ENCODE data around the gene SRSF7. TPM values are rescaled to one million over a fixed set of nuclear protein-coding genes. Genes with fewer than 3 reads are reported as not detected.
A peak's percentile ranks its signal among the peaks of the same experiment; 100 is the strongest.

Gene SRSF7
- total and polyA plus RNA-seq, 4 donors = 115 to 162 (median 134) TPM

GRCh38 chr2:38789691-38790090, 38.5 kb upstream of the SRSF7 start:
- H3K9me3 ChIP-seq (ENCODE audit: control insufficient read depth, insufficient read depth, low read length) = no peaks in the 10 kb centered on the region
- no peak overlapping the region for H3K4me3 ChIP-seq (ENCODE audit: low read depth, low read length)
- H3K4me1 ChIP-seq (ENCODE audit: control insufficient read depth, insufficient read depth, low read length) = no peaks in the 10 kb centered on the region
- no peak overlapping the region for H3K27ac ChIP-seq (ENCODE audit: low read depth, low read length)
- 93% methylated on average over 10 of the region's 14 CpGs for WGBS (ENCODE audit: insufficient coverage)
- no peaks in the 10 kb centered on the region for H3K27me3 ChIP-seq (ENCODE audit: control insufficient read depth, insufficient read depth, low read length)
- H3K36me3 ChIP-seq (ENCODE audit: control insufficient read depth, insufficient read depth, low read length) = no peaks in the 10 kb centered on the region
- DNase-seq (ENCODE audit: low read depth in 4 of 6, low spot score in 6 of 6) = no peak

GRCh38 chr2:38788306-38788705, 37.1 kb upstream of the SRSF7 start:
- peak in 1 of 6 donors; percentile 2 for DNase-seq (ENCODE audit: low read depth in 4 of 6, low spot score in 6 of 6)
- Histone ChIP-seq H3K36me3 (ENCODE audit: control insufficient read depth, insufficient read depth, low read length) (no peaks in the 10 kb centered on the region), H3K27ac (ENCODE audit: low read depth, low read length) (no peak overlapping the region), H3K4me1 (ENCODE audit: control insufficient read depth, insufficient read depth, low read length) (no peaks in the 10 kb centered on the region), H3K9me3 (ENCODE audit: control insufficient read depth, insufficient read depth, low read length) (no peaks in the 10 kb centered on the region), H3K27me3 (ENCODE audit: control insufficient read depth, insufficient read depth, low read length) (no peaks in the 10 kb centered on the region), H3K4me3 (ENCODE audit: low read depth, low read length) (no peak overlapping the region)
- 61% methylated on average over 3 of the region's 6 CpGs for WGBS (ENCODE audit: insufficient coverage)

DNA sequence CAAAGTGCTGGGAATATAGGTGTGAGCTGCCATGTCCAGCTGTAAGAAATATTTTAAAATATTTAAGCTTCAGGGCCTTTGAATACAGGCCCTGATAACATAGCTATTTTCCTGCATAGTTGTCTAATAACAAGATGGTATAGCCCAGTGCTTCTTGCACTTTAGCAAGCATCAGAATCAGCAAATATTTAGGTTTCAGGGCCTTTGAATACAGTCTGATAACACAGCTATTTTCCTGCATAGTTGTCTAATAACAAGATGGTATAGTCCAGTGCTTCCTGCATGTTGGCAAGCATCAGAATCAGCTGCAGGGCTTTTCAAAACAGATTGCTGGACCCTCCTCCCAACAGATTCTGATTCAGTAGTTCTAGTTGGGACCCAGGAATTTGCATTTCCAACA, 32.4 kb upstream of the SRSF7 start:
- no peaks in the 10 kb centered on the region for H3K27me3 ChIP-seq (ENCODE audit: control insufficient read depth, insufficient read depth, low read length)
- H3K27ac ChIP-seq (ENCODE audit: low read depth, low read length) = no peak overlapping the region
- peaks cover 4% of the 10 kb centered on the region for H3K4me1 ChIP-seq (ENCODE audit: control insufficient read depth, insufficient read depth, low read length)
- H3K4me3 ChIP-seq (ENCODE audit: low read depth, low read length) = no peak overlapping the region
- H3K36me3 ChIP-seq (ENCODE audit: control insufficient read depth, insufficient read depth, low read length) = peaks cover 10% of the 10 kb centered on the region
- no peaks in the 10 kb centered on the region for H3K9me3 ChIP-seq (ENCODE audit: control insufficient read depth, insufficient read depth, low read length)
- no peak for DNase-seq (ENCODE audit: low read depth in 4 of 6, low spot score in 6 of 6)

GRCh38 chr2:38778687-38779082, 27.5 kb upstream of the SRSF7 start:
- no peaks in the 10 kb centered on the region for H3K27me3 ChIP-seq (ENCODE audit: control insufficient read depth, insufficient read depth, low read length)
- no peak for DNase-seq (ENCODE audit: low read depth in 4 of 6, low spot score in 6 of 6)
- H3K27ac ChIP-seq (ENCODE audit: low read depth, low read length) = peak overlapping the region; percentile 84
- peak overlapping the region; percentile 91 for H3K4me3 ChIP-seq (ENCODE audit: low read depth, low read length)
- no CpG with 5 or more reads among the region's 8 CpGs for WGBS (ENCODE audit: insufficient coverage)
- H3K4me1 ChIP-seq (ENCODE audit: control insufficient read depth, insufficient read depth, low read length) = peaks cover 4% of the 10 kb centered on the region
- H3K36me3 ChIP-seq (ENCODE audit: control insufficient read depth, insufficient read depth, low read length) = peaks cover 10% of the 10 kb centered on the region
- no peaks in the 10 kb centered on the region for H3K9me3 ChIP-seq (ENCODE audit: control insufficient read depth, insufficient read depth, low read length)

DNA sequence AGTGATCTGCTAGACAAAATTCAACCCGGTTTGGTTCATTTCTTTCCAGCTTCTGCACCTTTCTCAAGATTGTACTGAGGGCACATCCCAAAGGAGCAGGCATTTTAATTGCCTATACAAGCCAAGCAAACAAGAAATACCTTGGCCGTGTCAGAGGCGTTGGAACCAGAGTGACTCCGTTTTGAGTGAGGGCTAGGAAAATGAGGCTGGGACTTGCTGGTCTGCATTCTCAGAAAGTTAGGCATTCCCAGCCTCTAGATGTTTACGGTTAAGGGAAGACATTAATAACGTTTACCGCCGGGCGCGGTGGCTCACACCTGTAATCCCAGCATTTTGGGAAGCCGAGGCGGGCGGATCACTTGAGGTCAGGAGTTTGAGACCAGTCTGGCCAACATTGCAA, 25.4 kb upstream of the SRSF7 start:
- H3K4me1 ChIP-seq (ENCODE audit: control insufficient read depth, insufficient read depth, low read length) = peaks cover 4% of the 10 kb centered on the region
- no peak overlapping the region for H3K27ac ChIP-seq (ENCODE audit: low read depth, low read length)
- DNase-seq (ENCODE audit: low read depth in 4 of 6, low spot score in 6 of 6) = no peak
- H3K36me3 ChIP-seq (ENCODE audit: control insufficient read depth, insufficient read depth, low read length) = peaks cover 6% of the 10 kb centered on the region
- WGBS (ENCODE audit: insufficient coverage) = 93% methylated on average over 6 of the region's 13 CpGs
- H3K9me3 ChIP-seq (ENCODE audit: control insufficient read depth, insufficient read depth, low read length) = no peaks in the 10 kb centered on the region
- H3K27me3 ChIP-seq (ENCODE audit: control insufficient read depth, insufficient read depth, low read length) = no peaks in the 10 kb centered on the region
- H3K4me3 ChIP-seq (ENCODE audit: low read depth, low read length) = no peak overlapping the region

DNA sequence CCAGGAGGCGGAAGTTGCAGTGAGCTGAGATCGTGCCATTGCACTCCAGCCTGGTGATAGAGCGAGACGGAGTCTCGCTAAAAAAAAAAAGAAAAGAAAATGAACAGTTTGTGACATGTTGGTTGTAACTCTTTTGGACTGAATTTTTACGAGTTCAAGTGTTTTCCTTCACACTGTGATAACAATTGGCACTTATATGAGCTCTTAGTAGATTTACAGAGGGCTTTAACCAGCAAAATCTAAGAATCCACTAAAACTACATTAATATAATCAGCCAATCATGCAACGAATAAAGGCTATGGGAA, 24.7 kb upstream of the SRSF7 start:
- 97% methylated on average over 5 of the region's 7 CpGs for WGBS (ENCODE audit: insufficient coverage)

GRCh38 chr2:38775097-38775920, 24.1 kb upstream of the SRSF7 start:
- Histone ChIP-seq H3K9me3 (ENCODE audit: control insufficient read depth, insufficient read depth, low read length) (no peaks in the 10 kb centered on the region), H3K4me1 (ENCODE audit: control insufficient read depth, insufficient read depth, low read length) (peaks cover 4% of the 10 kb centered on the region), H3K27ac (ENCODE audit: low read depth, low read length) (no peak overlapping the region), H3K4me3 (ENCODE audit: low read depth, low read length) (no peak overlapping the region), H3K36me3 (ENCODE audit: control insufficient read depth, insufficient read depth, low read length) (no peaks in the 10 kb centered on the region), H3K27me3 (ENCODE audit: control insufficient read depth, insufficient read depth, low read length) (no peaks in the 10 kb centered on the region)
- WGBS (ENCODE audit: insufficient coverage) = 90% methylated on average over 13 of the region's 17 CpGs
- no peak for DNase-seq (ENCODE audit: low read depth in 4 of 6, low spot score in 6 of 6)

More for the DNA sequence above, 24.7 kb upstream of the SRSF7 start:
- Histone ChIP-seq H3K36me3 (ENCODE audit: control insufficient read depth, insufficient read depth, low read length) (peaks cover 1% of the 10 kb centered on the region), H3K9me3 (ENCODE audit: control insufficient read depth, insufficient read depth, low read length) (no peaks in the 10 kb centered on the region), H3K27me3 (ENCODE audit: control insufficient read depth, insufficient read depth, low read length) (no peaks in the 10 kb centered on the region), H3K27ac (ENCODE audit: low read depth, low read length) (no peak overlapping the region), H3K4me1 (ENCODE audit: control insufficient read depth, insufficient read depth, low read length) (peaks cover 4% of the 10 kb centered on the region), H3K4me3 (ENCODE audit: low read depth, low read length) (no peak overlapping the region)
- DNase-seq (ENCODE audit: low read depth in 4 of 6, low spot score in 6 of 6) = no peak

GRCh38 chr2:38771632-38772031, 20.5 kb upstream of the SRSF7 start:
- Histone ChIP-seq H3K9me3 (ENCODE audit: control insufficient read depth, insufficient read depth, low read length) (no peaks in the 10 kb centered on the region), H3K4me1 (ENCODE audit: control insufficient read depth, insufficient read depth, low read length) (no peaks in the 10 kb centered on the region), H3K27ac (ENCODE audit: low read depth, low read length) (no peak overlapping the region), H3K4me3 (ENCODE audit: low read depth, low read length) (no peak overlapping the region), H3K27me3 (ENCODE audit: control insufficient read depth, insufficient read depth, low read length) (no peaks in the 10 kb centered on the region), H3K36me3 (ENCODE audit: control insufficient read depth, insufficient read depth, low read length) (no peaks in the 10 kb centered on the region)
- 81% methylated on average over 5 of the region's 5 CpGs for WGBS (ENCODE audit: insufficient coverage)
- no peak for DNase-seq (ENCODE audit: low read depth in 4 of 6, low spot score in 6 of 6)

DNA sequence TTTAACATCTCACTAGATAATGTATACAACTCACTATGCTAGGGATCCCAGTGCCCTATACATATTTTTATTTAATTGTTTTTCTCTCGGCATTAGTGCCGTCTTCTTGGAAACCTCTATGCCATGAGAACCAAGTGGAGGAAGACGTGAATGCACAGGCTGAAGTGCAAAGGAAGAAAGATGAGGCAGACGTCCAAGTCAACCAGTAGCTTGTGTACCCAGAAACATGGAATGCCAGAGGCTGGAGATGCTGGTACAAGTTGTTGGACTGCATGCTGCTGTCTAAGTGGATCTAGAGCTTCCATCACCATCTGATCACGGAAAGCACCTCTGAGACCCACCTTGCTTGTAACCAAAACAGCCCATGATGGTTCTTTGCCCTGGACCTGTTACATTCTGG, 14.4 kb upstream of the SRSF7 start:
- Histone ChIP-seq H3K36me3 (ENCODE audit: control insufficient read depth, insufficient read depth, low read length) (no peaks in the 10 kb centered on the region), H3K27ac (ENCODE audit: low read depth, low read length) (no peak overlapping the region), H3K27me3 (ENCODE audit: control insufficient read depth, insufficient read depth, low read length) (no peaks in the 10 kb centered on the region), H3K4me1 (ENCODE audit: control insufficient read depth, insufficient read depth, low read length) (no peaks in the 10 kb centered on the region), H3K9me3 (ENCODE audit: control insufficient read depth, insufficient read depth, low read length) (no peaks in the 10 kb centered on the region), H3K4me3 (ENCODE audit: low read depth, low read length) (no peak overlapping the region)
- WGBS (ENCODE audit: insufficient coverage) = 98% methylated on average over 4 of the region's 5 CpGs
- DNase-seq (ENCODE audit: low read depth in 4 of 6, low spot score in 6 of 6) = no peak

- H3K4me3 ChIP-seq (ENCODE audit: low read depth, low read length) = no peak overlapping the region
- DNase-seq (ENCODE audit: low read depth in 4 of 6, low spot score in 6 of 6) = no peak
- no CpG with 5 or more reads among the region's 4 CpGs for WGBS (ENCODE audit: insufficient coverage)
These were observed 14.0 kb upstream of the SRSF7 start for GRCh38 chr2:38765149-38765548.

More at GRCh38 chr2:38765149-38765548, 14.0 kb upstream of the SRSF7 start:
- Histone ChIP-seq H3K4me1 (ENCODE audit: control insufficient read depth, insufficient read depth, low read length) (no peaks in the 10 kb centered on the region), H3K36me3 (ENCODE audit: control insufficient read depth, insufficient read depth, low read length) (no peaks in the 10 kb centered on the region), H3K27ac (ENCODE audit: low read depth, low read length) (no peak overlapping the region), H3K27me3 (ENCODE audit: control insufficient read depth, insufficient read depth, low read length) (no peaks in the 10 kb centered on the region), H3K9me3 (ENCODE audit: control insufficient read depth, insufficient read depth, low read length) (no peaks in the 10 kb centered on the region)
